IMR-90 (cell line): Measurements from ENCODE around the gene PCDHGA5. TPM values are rescaled to one million over a fixed set of nuclear protein-coding genes. Genes with fewer than 3 reads are reported as not detected.

Source experiments
- ATAC-seq: fragments of 200-7000 bp; cut with Tn5 transposase; 2 replicates; pipeline ENCODE4 v1.9.1; 2020; ENCODE audit warnings: low read depth, mild to moderate bottlenecking, moderate library complexity
- BruUV-seq: library from RNA; stranded (reverse); fragments of 400-500 nt; replicated peaks from 2 replicates; lab custom pipeline; 2021; lab: Mats Ljungman, UMichigan
- CTCF ChIA-PET: fragments of 300-600 bp; formaldehyde crosslinking; extraction: SDS; loops from one replicate; lab custom pipeline; 2021; ENCODE audit warnings: antibody characterized with exemption; lab: Yijun Ruan, JAX
- POLR2A ChIA-PET: fragments of 300-600 bp; sonication (Branson Sonifier 250); formaldehyde crosslinking; loops from one replicate; lab custom pipeline; 2022; ENCODE audit warnings: antibody characterized with exemption; ENCODE audit not compliant: unreplicated experiment; lab: Charles Lee
- DNase-seq: peaks from one replicate; pipeline ENCODE4 v3.0.0; 2013
- H2AFZ ChIP-seq: replicated peaks from 2 replicates; pipeline ENCODE3; 2013; ENCODE audit warnings: low read length, mild to moderate bottlenecking; ENCODE audit not compliant: poor library complexity
- H2AK5ac ChIP-seq: 2 replicates; pipeline ENCODE4 v1.6.1; 2013; ENCODE audit warnings: low read depth, low read length, inconsistent platforms
- H2AK9ac ChIP-seq: replicated peaks from 2 replicates; pipeline ENCODE3; 2013; ENCODE audit warnings: mild to moderate bottlenecking, low read depth, low read length, moderate library complexity; ENCODE audit not compliant: poor library complexity
- H2BK120ac ChIP-seq: 2 replicates; pipeline ENCODE4 v1.6.1; 2013; ENCODE audit warnings: low read depth, low read length, inconsistent platforms
- H2BK15ac ChIP-seq: 3 replicates; pipeline ENCODE4 v1.6.1; 2013; ENCODE audit warnings: low read depth, low read length, inconsistent platforms
- H2BK20ac ChIP-seq: 2 replicates; pipeline ENCODE4 v1.6.1; 2013; ENCODE audit warnings: low read depth, mild to moderate bottlenecking, inconsistent platforms, low read length, moderate library complexity
- H2BK5ac ChIP-seq: 2 replicates; pipeline ENCODE4 v1.6.1; 2013; ENCODE audit warnings: mild to moderate bottlenecking, low read depth, low read length, inconsistent platforms; ENCODE audit not compliant: poor library complexity, severe bottlenecking
- H3K14ac ChIP-seq: replicated peaks from 2 replicates; pipeline ENCODE4 v1.6.1; 2013; ENCODE audit warnings: low read depth, low read length, inconsistent platforms
- H3K18ac ChIP-seq: 2 replicates; pipeline ENCODE4 v1.6.1; 2013; ENCODE audit warnings: low read depth, low read length, control low read depth
- H3K23ac ChIP-seq: 2 replicates; pipeline ENCODE4 v1.6.1; 2013; ENCODE audit warnings: low read depth, low read length, inconsistent platforms
- H3K27ac ChIP-seq: 2 replicates; pipeline ENCODE4 v1.5.1; 2013; ENCODE audit warnings: mild to moderate bottlenecking, control low read depth, low read length; ENCODE audit not compliant: insufficient read depth
- H3K27me3 ChIP-seq: 2 replicates; pipeline ENCODE4 v1.6.1; 2013; ENCODE audit warnings: low read length; ENCODE audit not compliant: control insufficient read depth, insufficient read depth
- H3K36me3 ChIP-seq: 2 replicates; pipeline ENCODE4 v1.6.1; 2013; ENCODE audit warnings: low read length, mixed read lengths; ENCODE audit not compliant: control insufficient read depth, insufficient read depth
- H3K4ac ChIP-seq: 2 replicates; pipeline ENCODE4 v1.6.1; 2013; ENCODE audit warnings: low read depth, low read length, inconsistent platforms
- H3K4me1 ChIP-seq: 2 replicates; pipeline ENCODE4 v1.6.1; 2013; ENCODE audit warnings: low read length, mixed read lengths; ENCODE audit not compliant: control insufficient read depth, insufficient read depth
- H3K4me2 ChIP-seq: 2 replicates; pipeline ENCODE4 v1.6.1; 2013; ENCODE audit warnings: low read depth, mild to moderate bottlenecking, control low read depth, low read length, moderate library complexity
- H3K4me3 ChIP-seq: 2 replicates; pipeline ENCODE4 v1.5.1; 2013; ENCODE audit warnings: low read depth, mild to moderate bottlenecking, control low read depth, low read length, moderate library complexity; ENCODE audit not compliant: insufficient read depth
- H3K56ac ChIP-seq: 2 replicates; pipeline ENCODE4 v1.6.1; 2013; ENCODE audit warnings: low read length, inconsistent platforms; ENCODE audit not compliant: insufficient read depth; ENCODE audit errors: extremely low read depth
- H3K79me1 ChIP-seq, 2 experiments: 2 replicates each; pipeline ENCODE4 v1.6.1; 2013; ENCODE audit warnings: low read length in 2 of 2, inconsistent platforms in 1 of 2, low read depth in 1 of 2
- H3K9ac ChIP-seq: 2 replicates; pipeline ENCODE4 v1.6.1; 2013; ENCODE audit warnings: low read depth, low read length, control low read depth
- H3K9me1 ChIP-seq: 2 replicates; pipeline ENCODE4 v1.6.1; 2013; ENCODE audit warnings: low read length, inconsistent platforms; ENCODE audit not compliant: insufficient read depth
- H3K9me3 ChIP-seq: 2 replicates; pipeline ENCODE4 v1.6.1; 2013; ENCODE audit warnings: low read length; ENCODE audit not compliant: control insufficient read depth, insufficient read depth
- H4K20me1 ChIP-seq: 2 replicates; pipeline ENCODE4 v1.6.1; 2013; ENCODE audit warnings: low read length, inconsistent platforms; ENCODE audit not compliant: insufficient read depth
- H4K5ac ChIP-seq: 2 replicates; pipeline ENCODE4 v1.6.1; 2013; ENCODE audit warnings: mild to moderate bottlenecking, low read depth, low read length, control low read depth
- H4K8ac ChIP-seq, 2 experiments: 2 replicates each; pipeline ENCODE4 v1.6.1; 2013; ENCODE audit warnings: low read depth in 2 of 2, low read length in 2 of 2, control low read depth in 1 of 2, inconsistent platforms in 1 of 2
- H4K91ac ChIP-seq: 2 replicates; pipeline ENCODE4 v1.6.1; 2013; ENCODE audit warnings: low read depth, low read length, inconsistent platforms; ENCODE audit not compliant: insufficient read depth
- BHLHE40 ChIP-seq: fragments of 150-350 bp; IDR thresholded peaks from 2 replicates; pipeline ENCODE4 v1.6.1; 2016; ENCODE audit warnings: mild to moderate bottlenecking, low read depth, low read length
- CEBPB ChIP-seq: IDR thresholded peaks from 2 replicates; pipeline ENCODE4 v1.6.1; 2012; ENCODE audit warnings: low read depth, low read length, improper control_type of control experiment
- CHD1 ChIP-seq: IDR thresholded peaks from 2 replicates; pipeline ENCODE4 v1.6.1; 2012; ENCODE audit warnings: low read depth, low read length, improper control_type of control experiment
- CTCF ChIP-seq: conservative IDR thresholded peaks from 2 replicates; pipeline ENCODE4 v1.5.1; 2012; ENCODE audit warnings: mild to moderate bottlenecking, low read depth, low read length, improper control_type of control experiment
- ELK1 ChIP-seq: fragments of 150-350 bp; IDR thresholded peaks from 2 replicates; pipeline ENCODE4 v1.6.1; 2016; ENCODE audit warnings: low read depth, mild to moderate bottlenecking, low read length, moderate library complexity, borderline replicate concordance
- FOS ChIP-seq: fragments of 150-350 bp; IDR thresholded peaks from 2 replicates; pipeline ENCODE4 v1.6.1; 2016; ENCODE audit warnings: low read depth, low read length
- MAFK ChIP-seq: IDR thresholded peaks from 2 replicates; pipeline ENCODE4 v1.6.1; 2012; ENCODE audit warnings: low read depth, low read length, improper control_type of control experiment
- MAZ ChIP-seq: IDR thresholded peaks from 2 replicates; pipeline ENCODE4 v1.6.1; 2012; ENCODE audit warnings: low read depth, mild to moderate bottlenecking, low read length, improper control_type of control experiment, moderate library complexity, borderline replicate concordance
- MXI1 ChIP-seq: IDR thresholded peaks from 2 replicates; pipeline ENCODE4 v1.6.1; 2012; ENCODE audit warnings: low read depth, mild to moderate bottlenecking, low read length, moderate library complexity, borderline replicate concordance
- NFE2L2 ChIP-seq: fragments of 150-350 bp; IDR thresholded peaks from 2 replicates; pipeline ENCODE4 v1.6.1; 2016; ENCODE audit warnings: low read depth, mild to moderate bottlenecking, low read length
- POLR2A ChIP-seq: IDR thresholded peaks from 2 replicates; pipeline ENCODE4 v1.6.1; 2012; ENCODE audit warnings: mild to moderate bottlenecking, low read depth, low read length
- RAD21 ChIP-seq: IDR thresholded peaks from 2 replicates; pipeline ENCODE4 v1.6.1; 2012; ENCODE audit warnings: low read length, improper control_type of control experiment
- RCOR1 ChIP-seq: IDR thresholded peaks from 2 replicates; pipeline ENCODE4 v1.6.1; 2012; ENCODE audit warnings: mild to moderate bottlenecking, low read length, improper control_type of control experiment; ENCODE audit not compliant: insufficient replicate concordance
- RFX5 ChIP-seq: IDR thresholded peaks from 2 replicates; pipeline ENCODE4 v1.8.0; 2012; ENCODE audit warnings: low read depth, mild to moderate bottlenecking, low read length, moderate library complexity
- SMC3 ChIP-seq: fragments of 150-350 bp; IDR thresholded peaks from 2 replicates; pipeline ENCODE4 v1.6.1; 2016; ENCODE audit warnings: low read depth, mild to moderate bottlenecking, antibody characterized with exemption, low read length, moderate library complexity
- USF2 ChIP-seq: fragments of 150-350 bp; IDR thresholded peaks from 2 replicates; pipeline ENCODE4 v1.6.1; 2017; ENCODE audit warnings: mild to moderate bottlenecking, antibody characterized with exemption, low read length, low read depth
- dilution Hi-C: fragments of 300-500 bp; cut with HindIII; formaldehyde crosslinking; loops from one replicate; pipeline ENCODE4 v1.14.3; 2018; ENCODE audit warnings: low sequenced_read_pairs; ENCODE audit not compliant: unreplicated experiment
- in situ Hi-C: fragments of 300-500 bp; cut with MboI; formaldehyde crosslinking; loops from 3 replicates; pipeline ENCODE4 v1.14.3; 2019; ENCODE audit warnings: low sequenced_read_pairs, inconsistent platforms, mixed read lengths
- intact Hi-C: fragments of 100-400 bp; cut with micrococcal nuclease; formaldehyde crosslinking; loops from 2 replicates; pipeline ENCODE4 v1.10.0; 2022
- polyA plus RNA-seq, 3 experiments: library from polyadenylated mRNA; depleted of rRNA; stranded (reverse); fragments of >200 nt; gene quantifications; 2 replicates each; pipeline ENCODE4 v1.2.3, GENCODE V29; 2012; ENCODE audit warnings: low replicate concordance in 1 of 3
- total RNA-seq: library from RNA; depleted of rRNA; stranded (reverse); fragments of >200 nt; gene quantifications from 2 replicates; pipeline ENCODE4 v1.2.3, GENCODE V29; 2012

Gene PCDHGA5
- total and polyA plus RNA-seq, 2 of the 4 experiments (the other 2 are of a cell fraction): 1.3 to 2.0 TPM

- no peak overlapping the region for H3K56ac ChIP-seq
- H3K4ac ChIP-seq: no peak overlapping the region
- no peak overlapping the region for H4K8ac ChIP-seq
- DNase-seq: no peak
- in situ Hi-C loops (no loop called here), intact Hi-C loops (loop anchor here (5.0 kb wide), 1 partner anchor 35 kb away; no protein-coding TSS in a partner anchor), dilution Hi-C loops (no loop called here)
- H2BK5ac ChIP-seq: no peak overlapping the region
- ATAC-seq: no peak
- no peak overlapping the region for H2AFZ ChIP-seq
- no peak overlapping the region for H2AK9ac ChIP-seq
- no peaks in the 10 kb centered on the region for H3K9me1 ChIP-seq
- H2AK5ac ChIP-seq: no peak overlapping the region
- peaks cover 14% of the 10 kb centered on the region; the same call in 1 of the 2 replicates for H3K36me3 ChIP-seq
- H3K14ac ChIP-seq: no peak overlapping the region
- H3K79me1 ChIP-seq: peaks cover 0 to 3% of the 10 kb centered on the region in 2 experiments; a peak in 1 of 4 replicates
- H3K4me1 ChIP-seq: peaks cover 2% of the 10 kb centered on the region; the same call in 1 of the 2 replicates
- no peak overlapping the region for H2BK20ac ChIP-seq
- no peak overlapping the region for H4K5ac ChIP-seq
- BruUV-seq: no TSS peak
- H4K91ac ChIP-seq: no peak overlapping the region
- H2BK15ac ChIP-seq: no peak overlapping the region
- H3K23ac ChIP-seq: no peak overlapping the region
- no peak overlapping the region for H3K9ac ChIP-seq
- H3K9me3 ChIP-seq: peaks cover 53% of the 10 kb centered on the region
- H4K20me1 ChIP-seq: no peaks in the 10 kb centered on the region
- peak overlapping the region; percentile 17; the same call in 1 of the 2 replicates for H3K4me2 ChIP-seq
- H3K27me3 ChIP-seq: peaks cover 2% of the 10 kb centered on the region; the same call in 1 of the 2 replicates
- H2BK120ac ChIP-seq: no peak overlapping the region
- H3K4me3 ChIP-seq: no peak overlapping the region
- no peak for TF ChIP-seq MAFK
- no peak for TF ChIP-seq NFE2L2
- TF ChIP-seq CEBPB: no peak
- no peak for TF ChIP-seq POLR2A
- no peak for TF ChIP-seq CTCF
- TF ChIP-seq RFX5: no peak
- TF ChIP-seq CHD1: no peak
- TF ChIP-seq BHLHE40: no peak
- no peak for TF ChIP-seq FOS
- no peak for TF ChIP-seq MXI1
- no peak for TF ChIP-seq USF2
- no peak for TF ChIP-seq RCOR1
- TF ChIP-seq ELK1: no peak
- TF ChIP-seq RAD21: no peak
- no peak for TF ChIP-seq MAZ
- no peak for TF ChIP-seq SMC3
- no peak overlapping the region for H3K27ac ChIP-seq
- CTCF ChIA-PET: no interaction called here
- POLR2A ChIA-PET: no interaction called here
- H3K18ac ChIP-seq: no peak overlapping the region
These were observed 1.2 kb upstream of the PCDHGA5 start for GRCh38 chr5:141362719-141363118.
